DMS153 (cell line): ENCODE data around the gene SHE.
A peak's percentile ranks its signal among the peaks of the same experiment; 100 is the strongest.

Experiments used
- DNase-seq: peaks from one replicate; lab custom pipeline; 2025; lab: John Stamatoyannopoulos, UW

Gene SHE

DNA sequence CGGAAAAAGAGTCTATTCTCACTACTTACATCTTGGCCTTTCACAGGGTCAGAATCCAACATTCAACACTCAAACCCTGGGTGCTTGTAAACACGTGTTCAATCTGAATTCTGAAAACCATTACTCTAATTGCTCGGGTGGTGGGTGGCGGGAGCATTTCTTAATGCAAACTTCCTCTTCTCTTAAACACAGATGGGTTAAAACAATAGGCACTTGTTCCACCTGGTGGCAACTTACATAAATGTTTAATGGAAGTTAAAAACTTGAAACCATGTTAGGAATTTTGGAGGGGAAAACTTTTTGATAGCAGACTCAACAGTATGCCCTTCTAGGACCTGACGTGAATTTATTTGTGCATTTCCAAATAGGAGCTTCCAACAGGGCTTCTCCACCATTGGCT lies 23.6 kb downstream of the SHE start:
- no peak for DNase-seq

DNA sequence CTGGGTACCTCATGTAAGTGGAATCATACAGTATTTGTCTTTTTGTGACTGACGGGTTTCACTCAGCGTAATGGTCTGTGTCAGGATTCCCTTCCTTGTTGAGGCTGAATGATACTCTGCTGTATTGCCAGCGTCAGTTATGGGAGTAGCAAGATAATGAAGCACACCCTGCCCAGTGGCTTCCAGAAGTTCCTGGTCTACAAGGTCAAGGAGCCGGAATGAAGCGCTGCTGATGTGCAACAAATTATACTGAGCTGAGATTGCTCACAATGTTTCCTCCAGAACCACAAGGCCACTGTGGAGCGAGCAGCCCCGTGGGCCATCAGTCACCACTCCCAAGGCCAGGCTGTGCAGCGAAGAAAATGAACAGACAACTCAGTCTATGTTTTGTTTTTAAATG lies 24.2 kb downstream of the SHE start:
- DNase-seq = no peak

DNA sequence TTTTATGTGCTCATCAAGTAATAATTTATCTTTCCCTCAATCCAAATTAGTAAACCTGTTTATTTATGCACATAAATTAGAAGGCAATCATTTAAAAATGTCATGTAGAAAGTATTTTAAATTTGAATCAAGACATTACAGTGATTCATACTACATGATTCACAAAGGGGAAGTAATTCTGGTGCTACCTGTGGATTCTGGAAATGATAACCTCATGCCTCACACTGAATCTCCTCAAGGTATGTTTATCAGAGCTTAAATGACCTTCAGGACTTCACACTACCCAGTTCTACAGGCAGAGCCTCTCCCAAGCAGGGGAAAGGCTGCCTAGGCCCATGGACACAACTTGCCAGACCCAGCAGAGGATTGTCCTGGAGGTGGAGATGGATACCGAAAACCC lies 25.4 kb downstream of the SHE start:
- DNase-seq = no peak

DNA sequence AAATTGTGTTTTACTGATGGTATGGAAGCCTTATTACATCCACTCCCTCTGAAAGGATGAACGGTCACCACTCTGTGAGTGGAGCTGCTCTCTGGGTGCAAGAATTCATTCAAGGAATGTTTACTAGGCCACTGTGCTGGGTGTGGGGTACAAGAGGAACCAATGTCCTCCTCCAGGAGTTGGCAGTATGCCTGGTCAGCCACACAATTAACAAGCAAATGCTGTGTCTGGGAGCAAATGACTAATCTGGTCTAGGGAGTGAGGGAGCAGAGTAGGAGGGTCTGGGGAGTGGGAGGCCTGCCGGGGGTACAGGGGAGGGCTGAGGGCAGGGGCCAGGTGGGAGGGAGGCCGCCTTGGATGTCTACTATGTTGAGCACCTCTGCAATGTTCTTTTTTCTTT lies 27.4 kb downstream of the SHE start:
- no peak for DNase-seq

DNA sequence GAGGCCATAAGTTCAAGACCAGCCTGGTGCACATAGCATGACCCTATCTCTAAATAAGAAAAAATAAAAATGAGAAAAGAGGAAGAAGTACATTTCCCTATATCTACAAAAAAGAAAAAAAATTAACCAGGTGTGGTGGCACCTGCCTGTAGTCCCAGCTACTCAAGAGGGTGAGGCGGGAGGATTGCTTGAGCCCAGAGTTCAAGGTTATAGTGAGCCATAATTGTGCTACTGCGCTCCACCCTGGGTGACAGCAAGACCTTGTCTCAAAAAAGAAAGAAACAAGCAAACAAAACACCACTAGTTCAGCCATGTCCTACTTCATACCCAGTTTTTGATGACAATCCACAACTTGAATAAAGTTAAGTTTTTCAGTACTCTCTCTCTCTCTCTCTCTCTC lies 30.9 kb downstream of the SHE start:
- no peak for DNase-seq

DNA sequence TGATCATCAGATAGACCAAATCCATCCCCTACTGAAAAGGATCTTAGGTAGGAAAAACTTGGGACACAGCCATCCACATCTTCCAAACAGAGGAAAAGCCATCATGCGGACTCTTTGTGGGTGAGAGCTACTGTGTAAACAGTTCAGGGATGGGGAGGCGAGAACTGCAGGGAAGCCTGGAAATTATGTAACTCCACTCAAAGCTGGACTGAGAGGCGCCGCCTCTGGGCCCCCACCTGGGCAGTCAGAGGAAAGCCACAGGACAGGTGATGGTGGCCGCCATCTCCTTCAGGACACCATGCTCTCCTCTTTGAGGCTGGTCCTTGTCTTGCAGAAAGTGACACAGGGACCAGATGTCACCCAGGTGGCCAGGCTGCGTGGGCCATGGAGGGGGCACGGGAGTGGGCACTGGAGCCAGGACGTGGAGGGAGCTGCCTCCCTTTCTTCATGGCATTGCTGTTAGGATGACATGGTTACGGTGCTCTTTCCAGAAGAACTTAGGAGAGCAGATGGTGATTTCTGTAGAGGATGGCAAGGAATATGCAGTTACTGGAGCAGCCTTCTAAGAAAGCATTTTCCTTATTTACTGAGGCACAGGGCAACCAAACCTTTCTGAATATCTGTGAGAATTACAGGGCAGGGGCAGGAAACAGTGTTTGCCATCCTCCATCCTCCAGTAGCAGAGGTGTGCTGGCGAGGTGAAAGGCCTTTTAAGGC lies 32.2 kb downstream of the SHE start:
- DNase-seq = peak; percentile 68

DNA sequence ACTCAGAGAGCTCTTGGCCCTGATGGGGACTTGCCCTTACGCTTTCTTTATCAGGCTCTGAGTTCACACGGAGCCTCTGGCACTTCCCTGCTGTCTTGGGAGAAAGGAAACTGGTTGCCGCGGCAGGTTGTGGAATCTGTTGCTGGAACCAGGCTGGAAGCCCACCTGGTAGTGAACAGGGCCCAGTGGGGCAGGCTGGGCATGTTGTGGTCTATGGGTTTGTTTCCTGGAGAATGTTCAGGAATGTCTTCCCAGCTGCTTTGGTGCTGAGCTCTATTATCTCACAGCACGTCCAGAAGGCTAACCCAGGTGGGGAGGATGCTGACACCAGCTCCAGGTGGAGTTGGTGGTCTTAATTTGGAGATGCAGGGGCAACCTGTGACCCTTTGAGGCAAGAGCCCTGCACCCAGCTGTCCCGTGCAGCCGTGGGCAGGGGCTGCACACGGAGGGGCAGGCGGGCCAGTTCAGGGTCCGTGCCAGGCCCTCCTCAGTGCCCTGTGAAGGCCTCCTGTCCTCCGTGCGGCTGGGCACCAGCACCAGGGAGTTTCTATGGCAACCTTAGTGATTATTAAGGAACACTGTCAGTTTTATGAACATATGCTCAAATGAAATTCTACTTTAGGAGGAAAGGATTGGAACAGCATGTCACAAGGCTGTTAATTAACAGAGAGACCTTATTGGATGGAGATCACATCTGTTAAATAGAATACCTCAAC lies 33.5 kb downstream of the SHE start:
- no peak for DNase-seq

DNA sequence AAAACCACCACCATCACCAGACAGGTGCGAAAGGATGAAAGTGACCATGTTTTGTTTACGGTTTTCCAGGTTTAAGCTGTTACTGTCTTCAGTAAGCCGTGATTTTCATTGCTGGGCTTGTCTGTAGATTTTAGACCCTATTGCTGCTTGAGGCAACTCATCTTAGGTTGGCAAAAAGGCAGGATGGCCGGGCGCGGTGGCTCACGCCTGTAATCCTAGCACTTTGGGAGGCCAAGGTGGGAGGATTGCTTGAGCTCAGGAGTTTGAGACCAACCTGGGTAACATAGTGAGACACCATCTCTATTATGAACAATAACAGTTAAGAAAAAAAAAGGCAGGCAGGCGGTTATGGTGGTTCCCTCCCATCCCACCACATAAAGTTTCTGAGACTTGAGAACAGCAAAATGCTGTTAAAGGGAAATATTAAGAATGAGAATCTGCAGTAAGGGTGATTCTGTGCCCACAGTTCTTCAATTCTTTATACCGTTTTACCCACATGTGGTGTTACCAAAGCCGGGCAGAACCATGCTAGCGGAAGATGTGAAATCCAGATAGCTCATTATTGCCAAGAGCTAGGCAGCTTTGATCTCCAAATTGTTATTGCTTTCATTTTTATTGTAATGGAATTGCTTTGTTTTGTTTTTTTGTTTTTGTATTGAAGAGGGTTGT lies 34.6 kb downstream of the SHE start:
- DNase-seq = no peak

DNA sequence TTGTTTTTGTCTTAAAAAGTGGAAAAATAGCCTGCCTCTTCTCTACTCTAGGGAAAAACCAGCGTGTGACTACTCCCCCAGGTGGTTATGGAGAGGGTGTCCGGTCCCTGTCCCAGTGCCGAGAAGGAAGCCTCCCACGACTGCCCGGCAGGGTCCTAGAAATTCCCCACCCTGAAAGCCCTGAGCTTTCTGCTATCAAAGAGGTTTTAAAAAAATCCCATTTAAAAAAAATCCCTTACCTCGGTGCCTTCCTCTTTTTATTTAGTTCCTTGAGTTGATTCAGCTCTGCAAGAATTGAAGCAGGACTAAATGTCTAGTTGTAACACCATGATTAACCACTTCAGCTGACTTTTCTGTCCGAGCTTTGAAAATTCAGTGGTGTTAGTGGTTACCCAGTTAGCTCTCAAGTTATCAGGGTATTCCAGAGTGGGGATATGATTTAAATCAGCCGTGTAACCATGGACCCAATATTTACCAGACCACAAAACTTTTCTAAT lies 35.2 kb downstream of the SHE start:
- DNase-seq = no peak

DNA sequence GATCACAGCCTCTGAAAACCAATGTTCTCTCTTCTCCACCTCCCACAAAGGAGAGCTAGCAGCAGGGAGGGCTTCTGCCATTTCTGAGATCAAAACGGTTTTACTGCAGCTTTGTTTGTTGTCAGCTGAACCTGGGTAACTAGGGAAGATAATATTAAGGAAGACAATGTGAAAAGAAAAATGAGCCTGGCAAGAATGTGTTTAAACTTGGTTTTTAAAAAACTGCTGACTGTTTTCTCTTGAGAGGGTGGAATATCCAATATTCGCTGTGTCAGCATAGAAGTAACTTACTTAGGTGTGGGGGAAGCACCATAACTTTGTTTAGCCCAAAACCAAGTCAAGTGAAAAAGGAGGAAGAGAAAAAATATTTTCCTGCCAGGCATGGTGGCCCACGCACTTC lies 36.0 kb downstream of the SHE start:
- no peak for DNase-seq

DNA sequence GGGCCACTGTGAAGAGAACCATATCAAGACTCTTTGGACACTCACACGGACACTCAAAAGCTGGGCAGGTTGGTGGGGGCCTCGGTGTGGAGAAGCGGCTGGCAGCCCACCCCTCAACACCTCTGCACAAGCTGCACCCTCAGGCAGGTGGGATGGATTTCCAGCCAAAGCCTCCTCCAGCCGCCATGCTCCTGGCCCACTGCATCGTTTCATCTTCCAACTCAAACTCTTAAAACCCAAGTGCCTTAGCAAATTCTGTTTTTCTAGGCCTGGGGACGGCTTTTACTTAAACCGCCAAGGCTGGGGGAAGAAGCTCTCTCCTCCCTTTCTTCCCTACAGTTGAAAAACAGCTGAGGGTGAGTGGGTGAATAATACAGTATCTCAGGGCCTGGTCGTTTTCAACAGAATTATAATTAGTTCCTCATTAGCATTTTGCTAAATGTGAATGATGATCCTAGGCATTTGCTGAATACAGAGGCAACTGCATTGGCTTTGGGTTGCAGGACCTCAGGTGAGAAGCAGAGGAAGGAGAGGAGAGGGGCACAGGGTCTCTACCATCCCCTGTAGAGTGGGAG lies 36.5 kb downstream of the SHE start:
- DNase-seq = no peak

DNA sequence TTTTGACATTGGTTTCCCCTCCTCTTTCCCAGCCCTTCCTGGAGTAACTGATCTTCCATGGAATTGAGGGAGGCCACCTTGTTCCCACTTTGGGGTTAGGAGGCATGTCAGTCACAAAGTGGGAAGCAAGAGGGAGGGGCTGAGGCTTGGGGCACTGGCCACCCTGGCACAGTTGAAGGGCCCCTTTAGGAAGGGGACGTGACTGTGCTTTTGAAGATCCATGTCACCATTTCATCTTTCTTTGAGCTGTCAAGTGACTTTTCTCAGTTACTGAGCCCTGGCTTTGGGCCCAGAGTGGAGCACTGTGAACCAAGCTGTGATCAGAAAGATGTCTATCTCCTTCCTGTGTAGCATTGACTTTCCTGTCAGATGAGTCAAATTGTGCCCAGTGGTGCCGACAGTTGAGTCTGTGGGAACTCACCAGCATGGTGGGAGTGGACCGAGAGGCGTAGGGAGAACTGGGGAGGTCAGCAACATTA lies 38.7 kb downstream of the SHE start:
- no peak for DNase-seq

DNA sequence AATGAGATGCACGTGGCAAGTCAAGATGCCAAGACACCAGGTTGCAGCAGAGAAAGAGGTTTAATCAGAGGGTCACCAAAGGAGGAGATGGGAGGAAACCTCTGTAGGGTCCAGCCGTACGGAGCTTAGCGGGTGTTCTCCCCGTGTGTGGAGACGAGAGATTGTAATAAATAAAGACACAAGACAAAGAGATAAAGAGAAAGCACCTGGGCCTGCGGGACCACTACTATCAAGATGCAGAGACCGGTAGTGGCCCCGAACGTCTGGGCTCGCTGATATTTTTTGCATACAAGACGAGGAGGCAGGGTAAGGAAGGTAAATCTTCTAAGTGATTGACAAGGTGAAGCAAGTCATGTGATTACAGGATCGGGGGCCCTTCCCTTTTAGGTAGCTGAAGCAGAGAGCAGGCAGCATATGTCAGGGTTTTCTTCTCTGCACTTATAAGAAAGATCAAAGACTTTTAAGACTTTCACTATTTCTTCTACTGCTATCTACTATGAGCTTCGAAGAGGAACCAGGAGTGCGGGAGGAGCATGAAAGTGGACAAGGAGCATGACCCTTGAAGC lies 41.4 kb downstream of the SHE start:
- no peak for DNase-seq

DNA sequence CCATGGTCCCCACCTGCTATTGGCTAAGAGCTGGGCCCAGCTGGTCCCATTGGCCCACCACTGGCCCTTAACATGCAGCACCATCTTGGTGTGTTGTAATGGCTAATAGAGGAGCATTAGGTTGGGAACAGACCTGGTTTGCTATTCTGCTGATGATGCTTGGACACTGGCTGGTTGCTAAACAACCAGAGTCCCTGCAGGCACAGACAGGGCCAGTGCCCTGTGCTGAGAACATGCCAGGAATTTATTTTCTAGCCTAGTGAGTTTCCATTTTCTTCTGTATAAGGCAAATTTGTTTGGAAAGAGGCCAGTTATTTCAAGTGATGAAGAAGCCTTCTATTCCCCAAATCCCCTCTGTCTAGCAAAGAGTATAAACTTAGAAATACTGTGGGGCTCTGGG lies 43.1 kb downstream of the SHE start:
- no peak for DNase-seq

DNA sequence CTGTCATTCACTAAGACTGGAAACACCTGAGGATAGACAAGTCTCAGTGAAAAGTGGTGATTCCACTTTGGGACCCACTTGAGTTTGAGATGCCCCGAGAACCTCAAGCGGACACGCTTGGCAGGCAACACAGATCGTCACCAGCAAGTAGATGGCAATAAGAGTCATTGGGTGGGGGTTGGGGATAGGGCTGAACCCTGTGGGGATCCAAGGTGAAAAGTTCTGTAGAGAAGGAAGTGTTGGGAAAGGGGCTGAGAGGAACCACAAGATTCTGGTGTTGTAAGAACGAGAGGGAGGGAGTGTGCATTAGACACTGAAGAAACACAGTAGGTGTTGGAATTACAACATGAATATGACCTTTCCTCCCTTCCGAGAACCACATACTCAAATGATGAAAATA lies 45.6 kb downstream of the SHE start:
- DNase-seq = no peak

DNA sequence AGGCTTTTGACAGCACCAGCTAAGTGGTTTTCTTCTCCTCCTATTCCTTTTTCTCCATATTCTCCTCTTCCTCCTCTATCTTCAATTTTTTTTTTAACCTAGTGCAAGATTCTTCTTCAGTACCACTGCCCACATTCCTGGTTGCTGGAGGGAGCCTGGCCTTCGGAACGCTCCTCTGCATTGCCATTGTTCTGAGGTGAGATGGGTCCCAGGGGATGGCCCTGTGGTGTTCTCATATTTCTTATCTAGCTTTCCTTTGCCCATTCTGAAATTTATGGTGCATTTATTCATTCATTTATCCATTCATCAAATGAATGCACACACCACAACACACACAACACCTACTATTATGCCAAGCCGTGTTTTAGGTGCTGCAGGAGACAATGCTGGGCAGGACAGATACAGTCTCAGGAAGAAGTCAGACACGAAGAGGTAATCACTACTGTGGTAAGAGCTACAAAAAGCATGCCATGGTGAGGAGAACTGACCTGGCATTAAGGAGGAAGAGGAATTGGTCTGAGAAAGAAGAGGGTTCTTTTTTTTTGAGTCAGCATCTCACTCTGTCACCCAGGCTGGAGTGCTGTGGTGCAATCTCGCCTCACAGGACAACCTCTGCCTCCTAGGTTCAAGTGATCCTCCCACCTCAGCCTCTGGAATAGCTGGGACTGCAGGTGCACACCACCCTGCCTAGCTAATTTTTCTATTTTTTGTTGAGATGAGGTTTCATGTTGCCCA lies 47.7 kb downstream of the SHE start:
- peak; percentile 57 for DNase-seq

DNA sequence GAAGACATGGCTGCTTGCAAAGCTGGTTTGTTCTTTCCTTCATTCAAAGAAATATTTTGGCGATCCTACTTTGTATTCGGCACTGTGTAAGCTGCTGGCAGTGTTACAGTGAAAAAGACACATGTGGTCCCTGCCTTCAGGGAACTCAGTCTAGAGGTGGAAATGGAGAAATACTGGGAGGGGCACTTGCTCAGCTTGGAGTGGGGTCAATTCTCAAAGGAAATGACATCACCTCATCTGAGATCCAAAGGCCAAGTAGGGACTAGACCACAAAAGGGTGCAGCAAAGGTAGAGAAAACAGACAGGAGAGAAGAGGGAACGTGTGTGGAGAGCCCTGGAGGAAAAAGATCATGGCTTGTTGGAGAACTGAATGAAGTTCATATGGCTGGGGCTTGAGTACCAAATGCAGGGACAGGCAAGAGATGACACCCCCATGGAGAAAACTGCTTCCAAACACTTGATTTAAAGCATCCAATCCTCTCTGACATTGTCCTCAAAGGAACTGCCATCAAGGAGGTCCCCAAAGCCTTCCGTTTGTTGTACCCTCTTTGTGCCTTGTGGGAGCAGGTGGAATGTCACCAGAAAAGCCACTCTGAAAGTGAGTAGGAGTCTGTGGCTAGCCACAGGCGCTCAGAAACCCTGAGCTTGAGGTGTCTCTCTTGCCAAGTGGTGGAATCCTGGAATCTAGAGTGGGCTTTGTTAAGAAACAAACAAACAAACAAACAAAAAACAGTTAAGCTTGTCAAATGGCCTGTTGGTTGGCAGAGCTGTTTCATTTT lies 48.4 kb downstream of the SHE start:
- DNase-seq = peak; percentile 15

DNA sequence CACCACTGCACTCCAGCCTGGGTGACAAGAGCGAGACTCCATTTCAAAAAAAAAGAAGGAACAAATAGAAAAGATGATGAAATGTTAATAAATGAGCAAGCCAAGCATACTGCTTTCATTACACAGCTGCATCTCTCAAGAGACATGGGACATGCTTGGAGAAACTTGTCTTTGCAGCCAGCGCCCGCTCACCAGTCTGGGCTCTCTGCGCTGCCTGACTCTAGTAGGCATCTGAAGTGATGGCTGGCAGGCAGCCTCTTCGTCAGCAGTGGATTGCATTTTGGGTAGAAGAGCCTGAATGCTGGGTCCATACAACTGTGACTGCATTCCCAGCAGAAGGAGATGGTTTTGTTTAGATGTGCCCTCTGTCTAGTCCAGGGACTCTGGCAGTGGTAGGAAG lies 49.1 kb downstream of the SHE start:
- DNase-seq = no peak

DNA sequence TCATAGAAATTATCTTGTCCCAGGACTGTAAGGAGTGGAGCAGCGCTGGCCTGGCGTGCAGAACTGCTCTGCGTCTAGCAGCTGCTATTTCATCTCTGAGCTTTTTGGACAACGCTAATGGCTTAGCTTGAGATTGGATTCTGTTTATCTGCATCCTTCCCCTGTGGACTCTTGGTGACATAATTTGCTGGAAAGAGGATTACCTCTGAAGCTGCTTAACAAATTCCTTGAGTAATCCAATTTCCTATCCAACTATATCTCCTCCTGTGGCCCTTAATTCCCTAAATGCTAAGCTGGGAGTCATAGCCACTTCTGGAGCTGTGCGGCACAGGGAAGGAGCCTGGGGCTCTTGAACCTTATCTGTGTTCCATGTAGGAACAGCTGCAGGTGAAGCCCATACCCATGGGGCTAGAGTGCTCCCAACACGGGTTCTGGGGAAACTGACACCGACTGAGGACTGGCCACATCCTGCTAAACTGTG lies 53.8 kb downstream of the SHE start:
- no peak for DNase-seq

DNA sequence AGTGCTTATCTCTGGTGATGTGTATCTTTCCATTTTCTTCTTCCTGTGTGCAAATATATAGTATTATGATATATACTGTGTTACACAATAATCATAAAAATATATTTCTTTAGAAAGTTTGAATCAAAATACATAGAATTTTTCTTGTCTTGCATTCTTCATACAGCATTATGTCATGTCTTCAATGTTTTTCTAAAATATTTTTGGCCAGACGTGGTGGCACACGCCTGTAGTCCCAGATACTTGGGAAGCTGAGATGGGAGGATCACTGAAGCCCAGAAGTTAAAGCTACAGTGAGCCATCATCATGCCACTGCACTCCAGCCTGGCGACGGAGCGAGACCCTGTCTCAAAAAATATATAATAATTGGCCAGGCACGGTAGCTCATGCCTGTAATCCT lies 55.4 kb downstream of the SHE start:
- no peak for DNase-seq

DNA sequence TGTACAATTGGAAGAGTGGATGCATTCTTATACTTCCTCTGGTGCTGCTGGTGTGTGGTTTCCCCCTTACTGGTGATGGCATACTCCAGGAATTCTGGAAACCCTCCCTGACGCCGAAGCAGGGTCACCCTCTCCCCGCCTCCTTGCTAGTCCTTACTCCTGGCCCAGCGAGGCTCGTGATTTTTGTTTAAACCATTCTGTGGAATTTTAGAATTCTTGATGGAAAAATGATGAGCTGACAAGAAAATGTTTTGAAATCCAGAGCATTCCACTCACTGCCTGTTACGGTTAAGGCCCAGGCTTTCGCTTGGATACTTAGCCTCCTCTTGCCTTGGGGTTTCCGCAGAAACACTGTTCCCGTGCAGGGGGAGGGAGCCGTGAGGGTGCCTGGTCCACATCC lies 55.9 kb downstream of the SHE start:
- DNase-seq = no peak
